Fibroblast of villous mesenchyme (primary cell): ENCODE data around the gene SUCO. TPM values are rescaled to one million over a fixed set of nuclear protein-coding genes. Genes with fewer than 3 reads are reported as not detected.

Experiments
- DNase-seq: peaks from one replicate; pipeline ENCODE4 v3.0.0-alpha.2; 2010; ENCODE audit warnings: low read depth
- H3K4me3 ChIP-seq: 2 replicates; pipeline ENCODE4 v1.5.1; 2011; ENCODE audit warnings: low read depth, mild to moderate bottlenecking, low read length
- total RNA-seq: library from RNA; depleted of rRNA; stranded (reverse); fragments of >200 nt; gene quantifications from 2 replicates; pipeline ENCODE4 v1.2.3, GENCODE V29; 2012
- TF ChIP-seq, protein P1 (sequence below): IDR thresholded peaks from 2 replicates; pipeline ENCODE4 v1.5.1; 2012; ENCODE audit warnings: low read depth, mild to moderate bottlenecking, low read length; ENCODE audit not compliant: insufficient read depth

SUCO gene
- total RNA-seq, 1 donor: 56.1 TPM

DNA sequence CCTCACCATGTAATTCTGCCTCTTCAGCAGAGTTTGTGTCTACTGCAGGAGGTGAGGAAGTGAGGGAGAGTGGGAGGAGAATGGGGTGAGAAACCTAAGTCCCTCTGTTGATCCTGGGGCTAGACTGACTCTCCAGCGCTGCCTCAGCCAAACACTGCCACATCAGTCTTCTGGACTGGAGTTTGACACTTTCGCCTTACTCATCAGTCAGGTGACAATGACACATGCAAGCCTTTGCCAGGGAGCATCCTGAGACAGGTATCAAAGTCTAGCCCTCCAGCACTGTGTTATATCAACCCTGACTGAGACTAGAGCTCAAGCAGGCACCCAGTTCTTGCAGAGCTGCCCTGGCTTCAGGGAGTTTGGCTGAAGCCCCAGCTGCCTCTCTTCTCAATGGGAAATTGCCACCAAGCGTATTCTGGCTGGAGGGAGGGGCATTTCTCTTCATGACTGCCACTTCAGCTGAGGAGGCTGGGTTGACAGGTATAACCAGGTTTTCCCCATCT, 33.3 kb upstream of the SUCO start:
- TF ChIP-seq, protein P1, sequence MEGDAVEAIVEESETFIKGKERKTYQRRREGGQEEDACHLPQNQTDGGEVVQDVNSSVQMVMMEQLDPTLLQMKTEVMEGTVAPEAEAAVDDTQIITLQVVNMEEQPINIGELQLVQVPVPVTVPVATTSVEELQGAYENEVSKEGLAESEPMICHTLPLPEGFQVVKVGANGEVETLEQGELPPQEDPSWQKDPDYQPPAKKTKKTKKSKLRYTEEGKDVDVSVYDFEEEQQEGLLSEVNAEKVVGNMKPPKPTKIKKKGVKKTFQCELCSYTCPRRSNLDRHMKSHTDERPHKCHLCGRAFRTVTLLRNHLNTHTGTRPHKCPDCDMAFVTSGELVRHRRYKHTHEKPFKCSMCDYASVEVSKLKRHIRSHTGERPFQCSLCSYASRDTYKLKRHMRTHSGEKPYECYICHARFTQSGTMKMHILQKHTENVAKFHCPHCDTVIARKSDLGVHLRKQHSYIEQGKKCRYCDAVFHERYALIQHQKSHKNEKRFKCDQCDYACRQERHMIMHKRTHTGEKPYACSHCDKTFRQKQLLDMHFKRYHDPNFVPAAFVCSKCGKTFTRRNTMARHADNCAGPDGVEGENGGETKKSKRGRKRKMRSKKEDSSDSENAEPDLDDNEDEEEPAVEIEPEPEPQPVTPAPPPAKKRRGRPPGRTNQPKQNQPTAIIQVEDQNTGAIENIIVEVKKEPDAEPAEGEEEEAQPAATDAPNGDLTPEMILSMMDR: no peak
- no peak overlapping the region for H3K4me3 ChIP-seq
- no peak for DNase-seq

DNA sequence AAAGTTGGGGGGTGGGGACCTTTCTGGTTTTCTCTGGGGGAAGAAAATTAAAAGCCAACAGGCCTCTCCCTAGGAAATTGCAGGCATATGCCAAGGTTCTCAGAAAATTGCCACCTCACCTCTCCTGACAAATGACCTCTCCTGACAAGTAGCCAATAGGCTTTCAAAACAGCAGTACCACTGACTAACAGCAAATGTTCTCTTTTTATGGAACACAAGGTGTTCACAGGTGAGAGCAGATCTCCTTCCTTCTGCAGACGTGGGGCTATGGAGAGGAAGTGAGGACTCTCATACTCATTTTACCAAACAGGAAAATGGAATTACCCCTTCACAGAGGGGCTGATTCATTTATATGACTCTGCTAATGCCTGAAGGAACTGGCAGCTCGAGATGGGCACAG, 32.7 kb upstream of the SUCO start:
- no peak overlapping the region for H3K4me3 ChIP-seq
- no peak for DNase-seq
- TF ChIP-seq, protein P1: no peak

DNA sequence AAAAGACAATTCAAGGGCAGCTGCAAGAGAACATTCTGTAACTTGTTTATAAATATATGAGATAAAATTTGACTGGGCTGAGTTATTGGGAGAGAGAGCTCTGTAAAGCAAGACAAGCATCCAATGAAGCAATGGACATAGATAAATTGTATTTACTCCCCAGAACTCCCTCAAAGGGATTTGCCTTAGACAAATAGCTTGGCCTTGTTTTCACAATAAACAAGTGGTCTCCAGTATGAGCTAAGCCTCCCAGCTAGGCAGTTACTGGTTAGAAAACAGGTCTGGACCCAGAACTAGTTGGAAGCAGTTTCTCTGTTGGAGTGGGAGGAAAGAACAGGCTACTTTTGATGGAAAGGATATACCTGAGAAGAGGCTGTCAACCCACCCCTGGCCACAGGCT, 25.2 kb upstream of the SUCO start:
- H3K4me3 ChIP-seq: no peak overlapping the region

DNA sequence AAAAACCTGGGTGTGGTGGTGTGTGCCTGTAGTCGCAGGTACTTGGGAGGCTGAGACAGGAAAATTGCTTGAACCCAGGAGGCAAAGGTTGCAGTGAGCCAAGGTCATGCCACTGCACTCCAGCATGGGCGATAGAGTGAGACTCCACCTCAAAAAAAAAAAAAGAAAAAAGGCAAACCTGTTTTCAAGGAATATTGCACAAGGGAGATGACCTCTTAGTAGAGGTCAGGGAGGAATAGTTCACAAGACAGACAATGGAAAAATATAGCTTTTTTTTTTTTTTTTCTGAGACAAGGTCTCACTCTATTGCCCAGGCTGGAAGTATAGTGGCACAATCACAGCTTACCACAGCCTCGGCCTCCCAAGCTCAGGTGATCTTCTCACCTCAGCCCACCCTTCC, 22.5 kb upstream of the SUCO start:
- TF ChIP-seq, protein P1: no peak
- no peak overlapping the region for H3K4me3 ChIP-seq
- DNase-seq: no peak

More for the DNA sequence above, 25.2 kb upstream of the SUCO start:
- peak; percentile 45 for DNase-seq
- TF ChIP-seq, protein P1: no peak

DNA sequence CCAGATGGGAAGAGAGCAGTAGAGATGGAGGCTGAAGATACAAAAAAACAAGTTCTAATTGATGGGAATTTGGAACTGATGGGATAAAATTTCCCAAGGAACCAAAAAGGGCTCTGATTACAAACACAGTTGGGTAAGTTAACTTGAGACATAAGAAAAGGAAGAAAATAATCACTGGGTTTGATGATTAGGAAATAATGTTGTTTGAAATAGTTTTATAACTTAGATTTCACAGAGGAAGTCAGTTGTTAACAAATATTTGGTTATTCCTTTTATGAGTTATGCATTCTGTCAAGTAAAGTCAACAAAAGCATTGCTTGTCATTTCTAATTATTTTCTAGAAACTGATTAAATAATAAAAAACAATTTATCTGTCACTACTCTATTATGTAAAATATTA, 20.4 kb upstream of the SUCO start:
- TF ChIP-seq, protein P1: no peak
- no peak for DNase-seq

DNA sequence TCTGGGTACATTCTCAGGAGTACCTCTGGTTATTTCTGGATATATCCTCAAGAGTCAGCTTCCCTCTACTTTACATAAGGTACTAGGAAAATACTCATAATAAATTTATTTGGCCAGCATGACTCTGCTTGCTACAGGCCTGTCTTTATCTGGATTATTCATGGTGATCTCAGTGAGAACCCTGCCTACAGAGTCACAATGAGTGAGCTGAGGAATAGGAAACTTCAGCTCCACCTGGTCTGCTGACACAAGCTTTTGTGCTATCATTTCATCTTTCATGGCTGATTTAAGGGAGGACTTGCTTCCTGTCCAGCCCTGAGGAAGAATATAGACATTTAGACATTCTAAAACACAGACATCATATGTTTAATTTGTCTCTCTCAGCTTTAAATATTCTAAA, 19.5 kb upstream of the SUCO start:
- H3K4me3 ChIP-seq: no peak overlapping the region
- no peak for DNase-seq
- TF ChIP-seq, protein P1: no peak

More for the DNA sequence above, 20.4 kb upstream of the SUCO start:
- no peak overlapping the region for H3K4me3 ChIP-seq

DNA sequence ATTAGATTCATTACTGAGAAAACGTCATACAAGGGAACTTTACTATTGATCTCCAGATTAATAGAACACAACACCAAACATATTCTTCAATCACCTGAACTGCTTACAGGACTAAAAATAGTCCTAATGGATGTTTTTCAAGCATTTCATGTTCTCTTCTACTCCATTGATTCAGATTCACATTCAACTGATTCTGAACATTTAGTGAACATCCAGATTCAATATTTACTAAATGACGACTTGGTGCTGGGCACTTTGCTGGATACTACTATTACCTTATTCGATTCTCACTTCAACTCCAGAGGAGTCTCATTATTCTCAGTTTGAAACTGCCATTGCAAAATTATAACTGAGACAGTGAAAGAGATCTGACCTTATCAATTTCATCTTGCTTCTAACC, 18.8 kb upstream of the SUCO start:
- no peak overlapping the region for H3K4me3 ChIP-seq
- TF ChIP-seq, protein P1: no peak
- no peak for DNase-seq
